Tongue (tissue), 2 donors: ENCODE data around the gene IRX4. TPM values are rescaled to one million over a fixed set of nuclear protein-coding genes. Genes with fewer than 3 reads are reported as not detected.

Experiments used
- DNase-seq: peaks from one replicate; pipeline ENCODE4 v3.0.0-alpha.2; 2015
- total RNA-seq: library from RNA; depleted of rRNA; stranded (reverse); fragments of >200 nt; gene quantifications from one replicate; pipeline ENCODE4 v1.2.3, GENCODE V29; 2014

IRX4 gene
- total RNA-seq, 1 donor from 2014 or later, result 2.5 TPM

GRCh38 chr5:1891391-1891790 lies 8.7 kb upstream of the IRX4 start:
- no peak for DNase-seq

- no peak for DNase-seq
Measured at GRCh38 chr5:1890296-1890695, 7.6 kb upstream of the IRX4 start.

- no peak for DNase-seq
Measured at GRCh38 chr5:1889321-1890065, 6.8 kb upstream of the IRX4 start.

- no peak for DNase-seq
Measured at GRCh38 chr5:1888541-1889251, 6.0 kb upstream of the IRX4 start.

GRCh38 chr5:1887588-1888360 lies 5.0 kb upstream of the IRX4 start:
- no peak for DNase-seq

- DNase-seq, result no peak
Measured at GRCh38 chr5:1886846-1887587, 4.3 kb upstream of the IRX4 start.

- no peak for DNase-seq
Measured at GRCh38 chr5:1885868-1886845, 3.4 kb upstream of the IRX4 start.

- no peak for DNase-seq
Measured at GRCh38 chr5:1885404-1885755, 2.7 kb upstream of the IRX4 start.

- no peak for DNase-seq
Measured at GRCh38 chr5:1884678-1885403, 2.1 kb upstream of the IRX4 start.

GRCh38 chr5:1883925-1884677 lies 1.4 kb upstream of the IRX4 start:
- no peak for DNase-seq

GRCh38 chr5:1883120-1883924 lies 597 bp upstream of the IRX4 start:
- peak; percentile 34 for DNase-seq

GRCh38 chr5:1881731-1882336 lies 891 bp downstream of the IRX4 start:
- no peak for DNase-seq

GRCh38 chr5:1881098-1881572 lies 1.6 kb downstream of the IRX4 start:
- no peak for DNase-seq

- no peak for DNase-seq
Measured at GRCh38 chr5:1880377-1881025, 2.2 kb downstream of the IRX4 start.

- no peak for DNase-seq
Measured at GRCh38 chr5:1879292-1880263, 3.1 kb downstream of the IRX4 start.

GRCh38 chr5:1878050-1878849 lies 4.5 kb downstream of the IRX4 start:
- no peak for DNase-seq
